Progenitor cell of endocrine pancreas (in vitro differentiated cells): ENCODE data around the gene PIGBOS1. TPM values are rescaled to one million over a fixed set of nuclear protein-coding genes. Genes with fewer than 3 reads are reported as not detected.

Experiments used
- DNase-seq: peaks from one replicate; pipeline ENCODE4 v3.0.0; 2021; ENCODE audit warnings: low spot score; ENCODE audit not compliant: unreplicated experiment
- H3K27ac Mint-ChIP-seq: 2 replicates; pipeline ENCODE4 v1.8.0; 2021; ENCODE audit warnings: mild to moderate bottlenecking, moderate library complexity, mixed read lengths
- H3K27me3 Mint-ChIP-seq: 2 replicates; pipeline ENCODE4 v1.8.0; 2021; ENCODE audit warnings: mixed read lengths
- H3K36me3 Mint-ChIP-seq: 2 replicates; pipeline ENCODE4 v1.8.0; 2022; ENCODE audit warnings: mixed read lengths; ENCODE audit not compliant: insufficient read depth
- H3K4me1 Mint-ChIP-seq: 2 replicates; pipeline ENCODE4 v1.8.0; 2021; ENCODE audit warnings: low read depth, mixed read lengths
- H3K4me3 Mint-ChIP-seq: 2 replicates; pipeline ENCODE4 v1.8.0; 2021; ENCODE audit warnings: low read depth, mild to moderate bottlenecking, moderate library complexity, mixed read lengths
- H3K9me3 Mint-ChIP-seq: 2 replicates; pipeline ENCODE4 v1.8.0; 2021; ENCODE audit warnings: low read depth, mixed read lengths
- total RNA-seq: library from RNA; stranded (reverse); gene quantifications from 2 replicates; pipeline ENCODE4 v1.2.1, GENCODE V29; 2021
- TF ChIP-seq, protein P1 (sequence below): fragments of 200-600 bp; sonication (generic); IDR thresholded peaks from one replicate; pipeline ENCODE4 v1.5.0; 2021; ENCODE audit warnings: antibody characterized with exemption, mild to moderate bottlenecking; ENCODE audit not compliant: unreplicated experiment

Gene PIGBOS1
- total RNA-seq, 1 donor from 2014 or later, result 13.6 TPM

DNA sequence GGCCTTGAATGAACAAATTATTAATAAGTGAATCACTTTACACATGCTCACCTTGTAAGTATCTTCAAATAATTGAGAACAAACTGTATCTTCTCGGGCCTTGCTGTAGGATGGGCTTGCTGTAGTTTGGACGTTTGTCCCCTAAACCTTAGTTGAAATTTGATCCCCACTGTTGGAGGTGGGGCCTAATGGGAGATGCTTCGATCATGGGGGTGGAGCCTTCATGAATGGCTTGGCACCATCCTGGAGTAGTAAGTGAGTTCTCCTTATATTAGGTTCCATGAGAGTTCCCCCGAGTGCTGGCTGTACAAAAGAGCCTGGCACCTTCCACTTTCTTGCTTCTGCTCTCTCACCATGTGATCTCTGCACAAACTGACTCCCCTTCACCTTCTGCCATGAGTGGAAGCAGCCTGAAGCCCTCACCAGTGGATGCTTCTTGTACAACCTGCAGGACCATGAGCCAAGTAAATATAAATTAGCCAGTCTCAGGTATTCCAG is 29.4 kb upstream of the PIGBOS1 start:
- H3K27me3 Mint-ChIP-seq, result no peaks in the 10 kb centered on the region
- no peak overlapping the region for H3K27ac Mint-ChIP-seq
- no peaks in the 10 kb centered on the region for H3K4me1 Mint-ChIP-seq
- TF ChIP-seq, protein P1, sequence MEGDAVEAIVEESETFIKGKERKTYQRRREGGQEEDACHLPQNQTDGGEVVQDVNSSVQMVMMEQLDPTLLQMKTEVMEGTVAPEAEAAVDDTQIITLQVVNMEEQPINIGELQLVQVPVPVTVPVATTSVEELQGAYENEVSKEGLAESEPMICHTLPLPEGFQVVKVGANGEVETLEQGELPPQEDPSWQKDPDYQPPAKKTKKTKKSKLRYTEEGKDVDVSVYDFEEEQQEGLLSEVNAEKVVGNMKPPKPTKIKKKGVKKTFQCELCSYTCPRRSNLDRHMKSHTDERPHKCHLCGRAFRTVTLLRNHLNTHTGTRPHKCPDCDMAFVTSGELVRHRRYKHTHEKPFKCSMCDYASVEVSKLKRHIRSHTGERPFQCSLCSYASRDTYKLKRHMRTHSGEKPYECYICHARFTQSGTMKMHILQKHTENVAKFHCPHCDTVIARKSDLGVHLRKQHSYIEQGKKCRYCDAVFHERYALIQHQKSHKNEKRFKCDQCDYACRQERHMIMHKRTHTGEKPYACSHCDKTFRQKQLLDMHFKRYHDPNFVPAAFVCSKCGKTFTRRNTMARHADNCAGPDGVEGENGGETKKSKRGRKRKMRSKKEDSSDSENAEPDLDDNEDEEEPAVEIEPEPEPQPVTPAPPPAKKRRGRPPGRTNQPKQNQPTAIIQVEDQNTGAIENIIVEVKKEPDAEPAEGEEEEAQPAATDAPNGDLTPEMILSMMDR, result no peak
- peaks cover 3% of the 10 kb centered on the region for H3K9me3 Mint-ChIP-seq
- DNase-seq, result no peak
- peaks cover 13% of the 10 kb centered on the region for H3K36me3 Mint-ChIP-seq
- no peak overlapping the region for H3K4me3 Mint-ChIP-seq

DNA sequence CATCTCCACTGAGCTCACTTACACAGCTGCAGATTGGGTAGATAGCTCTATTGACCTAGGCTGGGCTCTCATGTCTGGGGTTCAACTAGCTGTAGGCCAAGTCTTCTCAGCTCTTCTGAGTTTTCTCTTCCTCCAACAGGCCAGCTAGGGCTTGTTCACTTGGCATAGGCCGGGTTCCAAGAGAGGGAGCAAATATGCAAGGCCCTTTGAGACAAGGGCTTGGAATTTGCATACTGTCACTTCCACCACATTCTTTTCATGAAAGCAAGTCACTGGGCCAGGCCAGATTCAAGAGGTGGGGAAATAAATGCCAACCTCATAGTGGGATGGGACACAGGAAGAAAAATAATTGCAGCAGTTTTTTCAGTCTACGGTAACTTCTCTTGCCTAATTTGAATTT is 25.3 kb upstream of the PIGBOS1 start:
- Mint-ChIP-seq H3K4me3 (no peak overlapping the region), H3K27me3 (no peaks in the 10 kb centered on the region), H3K36me3 (peaks cover 15% of the 10 kb centered on the region), H3K9me3 (no peaks in the 10 kb centered on the region), H3K27ac (no peak overlapping the region), H3K4me1 (no peaks in the 10 kb centered on the region)
- TF ChIP-seq, protein P1, result no peak
- DNase-seq, result no peak

DNA sequence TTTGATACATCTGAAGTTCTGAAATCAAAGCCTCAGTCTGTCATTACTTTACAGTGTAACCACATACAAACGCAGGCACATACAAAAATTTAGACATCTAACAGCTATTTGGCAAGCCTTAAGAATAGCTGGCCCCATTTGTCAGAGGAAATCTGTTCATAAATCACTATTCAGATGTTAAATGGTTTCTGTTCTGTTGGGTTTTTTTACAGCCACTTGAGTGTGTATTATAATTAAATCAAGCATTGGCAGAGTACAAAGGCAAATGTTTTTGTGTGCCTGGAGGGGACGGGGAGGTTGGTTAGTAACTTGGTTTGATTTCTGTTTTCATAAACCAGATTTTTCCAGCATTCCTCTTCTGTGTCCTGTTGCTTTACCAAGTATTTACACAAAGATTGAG is 24.2 kb upstream of the PIGBOS1 start:
- H3K4me3 Mint-ChIP-seq, result no peak overlapping the region
- no peak overlapping the region for H3K27ac Mint-ChIP-seq
- H3K4me1 Mint-ChIP-seq, result no peaks in the 10 kb centered on the region
- H3K27me3 Mint-ChIP-seq, result no peaks in the 10 kb centered on the region
- H3K9me3 Mint-ChIP-seq, result no peaks in the 10 kb centered on the region
- TF ChIP-seq, protein P1, result no peak
- no peak for DNase-seq
- H3K36me3 Mint-ChIP-seq, result peaks cover 11% of the 10 kb centered on the region

DNA sequence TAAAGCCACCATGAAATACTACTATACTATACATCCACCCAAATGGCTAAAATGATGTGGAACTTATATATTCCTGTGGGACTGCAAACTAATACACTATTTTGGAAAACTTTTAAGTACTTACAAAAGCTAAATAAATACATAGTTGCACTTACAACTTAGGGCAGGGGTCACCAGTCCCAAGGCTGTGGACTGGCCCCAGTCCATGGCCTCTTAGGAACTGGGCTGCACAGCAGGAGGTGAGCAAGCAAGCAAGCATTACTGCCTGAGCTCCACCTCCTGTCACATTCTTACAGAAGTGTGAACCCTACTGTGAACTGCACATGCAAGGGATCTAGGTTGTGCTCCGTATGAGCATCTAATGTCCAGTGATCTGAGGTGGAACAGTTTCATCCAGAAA is 18.2 kb upstream of the PIGBOS1 start:
- DNase-seq, result no peak
- TF ChIP-seq, protein P1, result no peak
- Mint-ChIP-seq H3K27ac (no peak overlapping the region), H3K4me1 (no peaks in the 10 kb centered on the region), H3K36me3 (peaks cover 7% of the 10 kb centered on the region), H3K27me3 (no peaks in the 10 kb centered on the region), H3K4me3 (no peak overlapping the region), H3K9me3 (no peaks in the 10 kb centered on the region)

DNA sequence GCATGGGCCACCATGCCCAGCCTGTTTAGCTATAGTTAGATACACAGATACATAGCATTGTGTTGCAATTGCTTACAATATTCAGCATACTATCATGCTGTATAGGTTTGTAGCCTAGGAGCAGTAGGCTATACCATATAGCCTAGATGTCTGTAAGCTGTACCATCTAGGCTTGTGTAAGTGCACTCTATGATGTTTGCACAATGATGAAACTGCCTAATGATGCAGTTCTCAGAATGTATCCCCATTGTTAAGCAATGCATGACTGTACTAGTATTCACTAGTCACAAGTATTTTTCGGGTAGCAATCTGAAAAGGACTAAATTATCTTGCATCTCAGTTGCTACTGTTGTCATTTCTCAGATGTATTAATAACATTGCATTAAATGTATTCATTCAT is 16.1 kb upstream of the PIGBOS1 start:
- no peaks in the 10 kb centered on the region for H3K4me1 Mint-ChIP-seq
- no peak for DNase-seq
- H3K9me3 Mint-ChIP-seq, result no peaks in the 10 kb centered on the region
- no peaks in the 10 kb centered on the region for H3K27me3 Mint-ChIP-seq
- H3K27ac Mint-ChIP-seq, result no peak overlapping the region
- H3K36me3 Mint-ChIP-seq, result peaks cover 11% of the 10 kb centered on the region
- H3K4me3 Mint-ChIP-seq, result no peak overlapping the region
- TF ChIP-seq, protein P1, result no peak
